ENCODE data around the gene TMEM184A.

Gene TMEM184A

DNA sequence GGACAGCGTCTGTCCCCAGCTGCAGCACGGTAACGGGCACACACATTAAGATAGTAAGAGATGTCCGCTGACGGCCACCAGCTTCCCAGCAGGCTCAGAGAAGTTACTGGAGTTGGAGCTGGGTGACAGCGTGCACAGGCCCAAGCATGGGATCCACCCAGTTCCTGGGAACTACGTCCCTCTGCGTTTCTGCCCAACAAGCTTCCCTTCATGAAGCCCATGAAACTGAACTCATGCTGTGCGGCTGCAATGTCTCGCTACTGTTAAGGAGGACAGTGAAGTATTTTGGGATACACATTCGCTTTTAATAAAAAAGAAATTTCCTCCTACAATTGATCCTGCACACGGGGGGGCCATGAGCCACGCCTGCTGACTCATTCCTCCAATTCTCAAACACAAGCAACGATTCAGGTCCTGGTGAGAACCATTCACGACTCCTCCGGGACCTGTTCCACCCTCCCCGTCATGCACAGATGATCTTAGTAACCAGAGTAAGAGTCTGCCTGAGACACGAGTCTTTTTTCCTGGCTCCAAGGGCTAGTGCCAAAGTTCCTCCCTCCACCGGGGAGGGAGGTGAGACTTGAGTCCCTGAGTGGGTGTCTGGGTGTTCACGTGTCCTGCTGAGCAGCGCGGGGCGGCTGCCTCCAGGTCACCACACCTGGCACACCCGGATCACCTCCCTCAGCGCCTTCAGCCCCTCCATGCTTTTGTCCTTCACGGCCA lies 11.2 kb upstream of the TMEM184A start:
- no peak for DNase-seq

DNA sequence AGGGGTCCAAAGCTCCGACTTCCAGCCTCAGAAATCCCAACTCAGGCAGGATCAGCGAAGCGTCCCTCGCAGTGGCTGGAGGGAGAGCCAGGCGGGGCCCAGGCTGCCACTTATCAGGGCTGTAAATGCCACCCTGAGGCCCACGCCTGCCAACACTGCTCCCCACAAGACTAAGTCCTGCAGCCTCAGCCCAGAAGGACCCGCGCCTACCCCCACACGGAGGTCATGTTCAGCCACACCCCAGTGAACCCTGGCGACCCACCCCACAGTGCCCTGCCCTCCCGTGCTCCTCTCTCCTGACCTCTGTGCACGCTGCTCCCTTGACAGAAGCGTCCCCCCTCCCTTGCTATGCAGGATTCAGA lies 10.7 kb upstream of the TMEM184A start:
- DNase-seq = no peak

DNA sequence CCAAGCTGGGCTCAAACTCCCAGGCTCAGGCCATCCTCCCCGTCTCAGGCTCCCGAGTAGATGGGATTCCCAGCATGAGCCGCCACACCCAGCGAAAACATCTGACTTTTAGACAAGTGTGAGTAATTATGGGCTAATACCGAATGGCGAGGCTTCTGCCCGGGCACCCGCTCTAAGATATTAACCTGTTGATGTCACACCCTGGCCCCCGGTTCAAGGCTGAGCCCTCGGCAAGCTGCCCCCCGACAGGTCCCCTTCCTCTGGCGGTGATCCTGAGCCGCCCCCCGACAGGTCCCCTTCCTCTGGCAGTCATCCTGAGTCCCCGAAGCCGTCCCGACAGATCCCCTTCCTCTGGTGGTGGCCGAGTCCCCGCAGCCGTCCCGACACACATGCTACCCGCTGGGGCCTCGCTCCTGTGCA lies 8.6 kb upstream of the TMEM184A start:
- DNase-seq = no peak

DNA sequence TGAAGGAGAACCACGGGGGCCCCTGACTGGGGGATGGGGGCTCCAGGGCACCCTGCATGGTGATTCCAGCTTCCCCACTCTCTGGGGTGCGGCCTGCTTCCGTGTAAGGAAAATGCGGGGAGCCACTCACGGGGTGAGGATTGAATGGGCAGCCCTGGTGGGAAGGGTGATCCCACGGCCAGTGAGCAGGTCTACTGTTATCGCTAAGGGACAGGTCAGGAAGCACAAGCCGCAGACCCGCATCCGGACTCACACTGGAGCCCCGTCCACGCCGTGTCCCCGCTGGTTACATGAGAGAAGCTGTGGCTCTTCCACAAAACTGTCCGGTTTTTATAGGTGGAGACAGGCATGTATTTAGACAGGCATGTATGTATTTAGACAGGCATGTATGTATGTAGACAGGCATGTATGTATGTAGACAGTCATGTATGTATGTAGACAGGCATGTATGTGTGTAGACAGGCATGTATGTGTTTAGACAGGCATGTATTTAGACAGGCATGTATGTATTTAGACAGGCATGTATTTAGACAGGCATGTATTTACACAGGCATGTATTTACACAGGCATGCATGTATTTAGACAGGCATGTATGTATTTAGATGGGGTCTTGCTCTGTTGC lies 8.1 kb upstream of the TMEM184A start:
- no peak for DNase-seq

DNA sequence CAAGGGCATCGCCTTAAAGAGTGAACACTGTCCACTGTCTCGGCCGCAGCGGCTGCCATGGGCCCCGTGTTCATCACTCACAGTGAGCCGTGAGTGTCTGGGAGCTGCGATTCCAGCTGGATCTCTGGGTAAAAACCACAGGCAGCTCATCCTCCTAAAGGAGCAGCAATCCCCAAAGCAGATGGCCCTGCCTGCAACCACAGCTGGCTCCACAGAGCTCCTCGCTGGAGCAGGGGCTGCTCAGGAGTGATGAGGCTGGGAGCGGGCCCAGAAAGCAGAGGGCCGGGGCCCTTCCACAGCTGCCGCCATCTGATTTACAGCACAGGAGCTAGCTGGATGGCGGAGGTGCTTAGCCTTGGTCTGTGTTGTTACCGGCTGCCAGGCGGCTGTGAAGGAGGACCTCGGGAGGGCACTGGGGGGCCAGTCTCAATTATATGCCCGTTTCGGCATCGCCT lies 6.6 kb upstream of the TMEM184A start:
- no peak for DNase-seq

DNA sequence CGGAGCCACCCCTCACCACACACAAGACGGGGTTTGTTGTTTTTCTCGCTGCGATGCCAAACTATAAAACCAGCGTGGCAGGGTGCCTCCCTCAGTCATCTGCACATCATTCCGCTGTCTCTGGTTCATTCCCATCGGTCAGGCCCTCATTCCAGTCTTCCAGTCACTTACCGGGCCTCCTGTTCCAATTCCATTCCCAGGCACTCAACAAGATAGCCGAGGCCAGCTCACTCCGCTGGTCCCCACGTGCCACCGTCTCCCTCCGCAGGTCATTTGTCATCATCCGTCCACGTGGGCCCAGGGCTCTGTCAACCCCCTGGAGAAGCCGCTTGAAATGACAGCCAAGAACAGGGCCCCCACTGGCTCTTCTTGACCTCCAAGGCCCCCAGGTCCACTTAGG lies 6.1 kb upstream of the TMEM184A start:
- DNase-seq = no peak

DNA sequence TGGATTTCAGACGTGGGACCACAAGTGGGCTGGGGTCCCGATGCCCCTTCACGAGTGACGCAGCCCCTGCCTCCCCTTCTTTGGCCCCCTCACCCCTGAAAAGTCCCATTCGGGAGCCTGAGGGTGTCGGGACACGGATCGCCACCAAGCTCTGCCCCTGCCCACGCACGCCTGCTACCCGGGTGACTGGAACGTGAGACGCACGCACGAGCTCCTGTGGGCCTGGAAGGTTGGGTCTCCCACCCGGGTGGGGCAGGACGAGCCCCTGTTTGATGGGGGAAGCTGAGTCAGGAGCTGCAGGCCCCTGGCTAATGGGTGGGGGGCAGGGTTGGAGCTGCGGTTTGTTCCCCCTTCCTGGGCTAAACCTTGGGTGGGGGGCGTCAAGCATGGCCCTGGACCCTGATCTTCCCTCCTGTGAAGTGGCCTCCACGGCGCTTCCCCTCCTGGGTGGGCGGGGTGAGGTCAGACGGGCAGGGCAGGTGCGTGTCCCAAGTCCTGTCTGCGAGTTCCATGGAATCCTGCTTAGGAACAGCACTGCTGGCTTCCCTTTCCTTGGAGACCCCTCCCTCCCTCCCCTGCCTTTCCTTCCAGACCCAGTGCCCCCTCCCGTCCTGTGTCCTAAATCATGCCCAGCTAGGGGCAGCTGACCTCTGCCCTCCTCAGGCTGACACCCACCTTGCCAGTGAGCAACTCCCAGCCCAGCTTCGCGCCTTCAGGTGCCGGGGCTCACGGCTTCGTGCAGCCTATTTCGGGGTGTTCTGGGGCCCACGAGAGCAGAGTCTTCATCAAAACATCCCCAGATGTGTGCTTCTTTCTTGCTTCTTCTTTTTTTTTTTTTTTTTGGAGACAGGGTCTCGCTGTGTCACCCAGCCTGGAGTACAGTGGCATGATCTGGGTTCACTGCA lies 5.3 kb upstream of the TMEM184A start:
- no peak for DNase-seq

DNA sequence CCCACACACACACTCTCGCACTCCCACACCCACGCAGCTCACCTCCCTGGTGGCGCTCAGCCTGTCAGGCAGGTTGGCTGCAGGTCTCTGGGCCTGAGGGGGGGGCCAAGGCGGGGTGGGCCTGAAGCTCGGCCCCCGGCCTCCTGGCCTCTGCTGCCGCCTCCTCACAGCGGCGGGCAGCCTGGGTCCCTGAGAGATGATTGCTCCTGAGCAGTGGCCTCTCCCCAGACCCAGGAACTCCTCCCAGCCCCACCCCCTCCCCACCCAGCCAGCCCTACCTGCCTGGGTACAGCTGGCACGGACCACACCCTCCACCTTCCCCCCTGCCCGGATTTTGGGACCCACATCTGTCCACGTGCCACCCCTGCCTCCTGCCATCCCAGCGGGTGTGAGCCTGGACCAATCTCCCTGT lies 4.6 kb upstream of the TMEM184A start:
- no peak for DNase-seq

DNA sequence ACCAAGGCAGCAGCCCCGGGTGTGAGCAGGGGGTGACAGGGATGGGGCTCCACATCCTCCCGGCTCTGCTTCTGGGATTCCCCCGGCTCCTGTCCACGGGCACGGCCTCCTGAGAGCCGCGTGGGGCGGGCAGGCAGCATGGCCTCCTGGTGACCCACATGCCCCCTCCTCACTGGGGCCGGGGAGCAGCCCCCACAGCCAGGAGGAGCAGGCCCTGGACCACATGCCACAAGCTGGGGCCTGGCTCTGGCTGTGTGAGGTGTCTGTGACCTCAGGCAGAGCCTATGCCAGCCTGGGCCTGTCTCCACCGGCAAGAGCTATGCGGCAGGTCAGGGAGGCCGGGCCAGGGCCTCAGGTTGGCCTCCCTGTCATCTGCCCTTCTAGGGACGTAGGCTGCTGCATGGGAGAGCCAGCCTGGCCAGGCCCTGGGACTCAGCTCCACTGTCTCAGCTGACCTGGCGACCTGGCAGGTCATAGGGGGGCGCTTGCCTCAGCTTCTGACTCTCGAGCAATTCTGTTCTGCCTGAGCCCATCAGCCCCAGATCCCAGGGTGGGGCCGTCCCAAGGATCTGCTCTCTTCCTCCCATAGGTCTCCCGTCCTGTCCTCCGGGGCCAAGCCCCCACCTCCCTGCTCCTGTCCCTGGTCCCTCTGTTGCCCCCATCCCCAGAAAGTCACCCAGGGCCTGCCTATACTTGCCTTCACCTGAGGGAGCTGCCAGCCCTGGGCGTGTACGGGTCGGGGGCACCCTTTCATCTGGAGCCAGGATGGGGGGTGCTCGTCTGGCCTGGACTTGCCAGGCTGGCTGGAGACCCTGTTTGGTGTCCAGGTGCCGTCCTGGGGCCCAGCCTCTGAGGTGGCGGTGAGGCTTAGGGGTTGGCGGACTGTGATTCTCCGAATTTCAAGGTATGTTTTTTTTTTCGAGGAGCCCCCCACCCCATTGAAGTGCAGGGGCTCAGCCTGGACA lies 3.9 kb upstream of the TMEM184A start:
- no peak for DNase-seq

DNA sequence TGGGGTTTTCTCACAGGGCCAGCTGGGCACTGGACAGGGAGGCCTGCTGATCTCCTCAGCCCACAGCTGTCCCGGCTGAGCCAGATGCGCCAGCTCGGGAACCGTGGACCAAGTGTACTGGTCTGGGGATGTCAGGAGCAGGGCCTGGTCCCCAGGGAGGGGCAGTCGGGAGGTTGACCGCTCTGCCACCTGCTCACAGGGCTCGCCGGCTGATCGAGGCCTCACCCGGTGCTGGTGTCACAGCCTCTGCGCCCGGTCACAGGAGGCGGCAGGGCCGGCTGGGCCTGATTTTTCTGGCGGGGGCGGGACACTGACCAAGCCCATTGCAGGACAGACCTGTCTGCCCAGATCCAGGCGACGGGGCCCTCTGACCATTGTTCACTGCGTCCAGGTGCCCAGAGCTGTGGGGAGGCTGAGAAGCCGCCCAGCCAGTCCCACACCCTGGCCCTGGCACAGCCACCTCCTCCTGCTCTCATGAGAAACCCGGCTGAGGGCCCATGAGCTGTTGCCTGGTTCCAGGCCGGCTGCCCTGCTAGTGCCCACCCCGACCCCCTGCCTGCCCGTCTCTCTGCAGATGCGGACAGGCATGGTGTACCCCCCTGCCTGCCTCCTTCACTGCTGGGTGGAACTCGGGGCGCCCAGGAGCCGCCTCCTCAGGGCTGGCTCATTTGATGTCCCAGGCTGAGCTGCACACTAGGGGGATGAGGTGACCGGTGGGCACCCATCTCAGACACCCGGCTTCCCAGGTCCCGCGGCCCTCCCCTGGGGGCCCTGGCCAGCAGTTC lies 3.0 kb upstream of the TMEM184A start:
- no peak for DNase-seq

DNA sequence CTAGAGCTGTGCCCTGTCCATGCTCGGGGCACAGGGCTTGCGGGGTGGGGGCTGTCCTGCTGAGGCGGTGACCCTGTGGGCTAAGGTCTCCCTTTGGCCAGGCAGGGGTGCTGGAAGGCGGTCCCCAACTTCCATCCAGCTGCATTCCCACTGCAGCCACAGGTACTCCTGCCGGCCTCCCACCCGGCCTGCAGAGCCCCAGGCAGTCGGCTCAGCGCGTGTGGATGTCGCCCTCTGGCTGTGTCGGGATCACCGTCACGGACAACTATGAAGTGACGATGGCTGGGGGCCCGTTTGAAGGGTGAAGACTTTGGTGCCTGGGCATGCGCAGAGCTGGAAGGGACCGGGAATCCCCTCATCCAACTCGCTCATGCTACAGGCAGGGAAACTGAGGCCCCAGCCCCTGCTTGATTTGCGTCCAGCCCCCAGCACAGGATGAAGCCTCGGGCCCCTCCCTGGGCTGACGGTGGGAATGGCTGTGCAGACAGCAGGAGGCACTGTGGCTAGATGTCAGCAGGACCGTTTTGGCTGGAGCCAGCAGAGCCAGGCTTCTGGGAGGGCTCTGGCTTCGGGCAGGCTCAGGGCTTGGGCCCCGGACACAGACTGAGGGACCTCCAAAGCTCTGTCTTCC lies 2.3 kb upstream of the TMEM184A start:
- no peak for DNase-seq

DNA sequence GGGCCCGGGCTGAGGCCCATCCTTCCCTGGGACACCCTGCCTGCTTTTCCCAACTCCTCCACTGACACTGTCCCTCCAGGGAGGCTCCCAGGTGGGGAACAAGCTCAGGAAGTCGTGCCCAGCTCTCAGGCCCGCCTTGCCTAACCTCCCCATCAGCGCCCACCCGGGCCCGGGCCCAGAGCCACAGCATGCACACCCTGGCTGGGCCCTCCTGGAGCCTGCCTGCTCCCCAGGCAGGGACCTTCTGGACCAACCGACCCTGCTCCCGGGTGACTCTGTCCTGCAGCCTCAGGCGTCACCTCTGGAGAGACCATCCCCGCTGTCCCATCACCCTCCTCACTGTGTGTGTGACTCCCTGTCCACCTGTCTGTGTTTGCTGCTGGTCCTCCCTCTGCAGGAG lies 1.8 kb upstream of the TMEM184A start:
- DNase-seq = no peak

DNA sequence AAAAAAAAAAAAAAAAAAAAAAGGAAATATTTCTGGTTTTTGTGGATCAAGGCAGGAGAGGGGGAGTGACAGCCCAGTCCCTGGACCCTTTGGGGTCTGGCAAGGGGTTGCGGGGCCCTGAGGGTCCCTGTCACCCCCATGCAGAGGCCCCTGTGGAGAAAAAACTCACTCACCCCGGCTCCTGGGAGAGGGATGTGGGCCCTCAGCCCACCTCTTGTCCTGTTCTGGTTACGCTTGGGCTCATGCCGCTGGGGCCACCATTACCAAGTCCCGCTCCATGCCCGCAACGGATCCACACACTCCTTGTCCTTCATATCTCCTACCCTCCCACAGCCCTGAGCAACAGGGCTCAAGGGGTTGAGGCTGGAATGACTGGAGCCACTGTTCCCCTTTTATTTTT lies 1.0 kb upstream of the TMEM184A start:
- no peak for DNase-seq

DNA sequence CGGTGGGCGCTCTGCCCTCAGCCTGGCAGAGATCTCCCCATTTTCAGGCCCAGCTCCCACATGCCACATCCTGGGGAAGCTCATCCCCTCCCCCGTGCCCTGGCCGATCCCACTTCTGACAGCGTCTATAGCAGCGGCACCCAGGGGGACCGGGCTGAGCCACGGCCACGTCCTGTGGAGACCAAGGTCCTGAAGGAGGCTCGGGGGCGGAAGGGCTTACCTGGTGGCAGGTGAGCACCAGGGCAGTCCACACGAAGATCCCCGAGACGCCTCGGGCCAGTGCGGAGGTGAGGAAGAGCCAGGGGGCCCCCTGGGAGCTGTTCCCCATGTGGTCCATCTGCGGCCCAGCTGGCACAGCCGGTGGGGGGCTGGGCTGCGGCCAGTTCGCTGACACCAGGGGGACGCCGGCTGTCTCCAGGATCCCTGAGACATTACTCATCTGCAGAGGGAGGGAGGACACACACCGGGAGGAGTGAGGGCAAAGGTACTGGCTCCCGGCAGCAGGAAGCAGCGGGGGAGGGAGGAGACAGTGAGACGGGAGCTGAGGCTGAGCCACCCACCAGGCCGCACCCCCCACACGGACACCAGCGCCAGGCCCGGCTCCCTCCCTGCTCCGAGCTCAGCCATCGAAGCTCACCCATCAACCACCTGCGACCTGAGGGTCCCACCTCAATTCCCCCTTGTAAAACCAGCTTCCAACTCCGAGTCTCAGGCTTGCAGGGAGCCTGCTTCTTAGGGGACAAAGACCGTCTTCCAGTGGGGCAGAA lies 776 bp downstream of the TMEM184A start:
- DNase-seq = no peak

DNA sequence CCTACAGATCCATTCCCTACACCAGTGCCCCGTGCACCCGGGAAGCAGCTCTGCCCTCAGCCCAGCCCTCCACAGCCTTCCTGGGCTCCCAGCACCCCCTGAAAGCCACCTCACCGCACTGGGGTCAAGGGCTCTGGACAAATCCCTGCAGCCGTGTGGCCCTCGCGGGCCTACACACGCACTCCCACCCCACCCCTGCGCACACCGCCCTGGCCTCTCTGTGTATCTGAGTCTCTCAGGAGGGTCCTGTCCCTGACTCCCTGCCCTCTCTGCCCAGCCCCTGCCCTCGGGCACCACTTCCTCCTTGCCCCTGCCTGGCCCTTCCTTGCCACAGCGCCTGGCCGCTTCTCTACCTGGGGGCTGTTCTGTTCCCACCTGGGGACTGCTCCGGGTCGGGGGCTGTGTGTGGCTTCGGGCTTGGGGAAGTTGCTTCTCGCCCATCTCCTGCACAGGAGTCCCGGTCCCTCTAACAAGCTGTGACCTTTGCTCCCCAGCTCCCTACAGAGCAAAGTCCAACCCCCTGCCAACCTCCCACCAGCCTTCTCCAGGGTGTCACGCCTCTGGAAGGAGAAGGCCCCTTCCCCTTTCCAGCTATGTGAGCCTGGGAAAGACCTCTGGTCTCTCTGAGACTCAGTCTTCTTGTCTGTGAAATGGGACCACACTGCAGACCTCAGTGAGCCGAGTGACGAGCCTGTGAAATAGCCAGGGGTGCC lies 1.5 kb downstream of the TMEM184A start:
- no peak for DNase-seq

DNA sequence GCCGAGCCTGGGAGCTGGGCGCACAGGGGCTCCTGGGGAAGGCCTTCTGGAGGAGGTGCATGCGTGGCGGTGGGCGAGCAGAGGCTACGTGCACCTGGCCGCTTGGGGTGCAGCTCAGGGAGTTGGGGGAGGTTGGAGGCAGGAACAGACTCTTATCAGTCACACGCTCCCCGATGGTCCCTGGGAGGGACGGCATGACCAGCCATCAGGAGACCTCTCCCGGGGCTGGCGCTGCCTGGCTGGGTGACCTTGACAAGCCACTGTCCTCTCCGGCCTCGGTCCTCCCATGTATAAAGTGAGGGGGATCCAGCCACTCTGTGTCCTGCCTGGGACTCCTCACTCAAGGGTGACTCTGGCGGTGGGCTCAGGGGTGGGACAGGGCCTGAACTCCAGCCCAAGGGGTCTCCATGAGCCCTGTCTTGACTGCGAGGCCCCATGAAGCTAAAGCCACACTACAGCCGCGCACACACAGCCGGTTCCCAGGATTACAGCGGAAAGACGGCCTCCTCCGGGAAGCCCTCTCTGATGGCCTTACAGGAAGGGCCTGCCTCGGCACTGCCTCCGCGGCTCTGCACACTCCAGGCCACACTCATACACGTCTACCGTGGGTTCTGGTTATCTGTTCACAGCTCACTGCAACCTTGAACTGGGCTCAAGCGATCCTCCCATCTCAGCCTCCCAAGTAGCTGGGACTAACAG lies 2.3 kb downstream of the TMEM184A start:
- no peak for DNase-seq

DNA sequence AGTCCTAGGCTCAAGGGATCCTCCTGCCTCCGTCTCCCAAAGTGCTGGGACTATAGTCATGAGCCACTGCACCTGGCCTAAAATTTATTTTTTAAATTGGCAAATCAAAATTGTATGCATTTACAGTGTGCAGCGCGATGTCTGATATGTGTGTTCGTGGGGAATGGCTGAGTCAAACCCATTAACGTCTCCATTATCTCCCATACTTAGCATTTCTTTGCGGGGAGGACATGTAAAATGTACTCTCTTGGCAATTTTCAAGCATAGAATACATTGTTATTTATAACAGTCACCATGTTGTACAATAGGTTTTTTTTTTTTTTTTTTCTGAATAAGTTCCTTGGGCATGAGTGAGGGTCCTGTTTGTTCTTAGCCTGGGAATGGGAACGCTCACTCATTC lies 3.8 kb downstream of the TMEM184A start:
- DNase-seq = no peak

DNA sequence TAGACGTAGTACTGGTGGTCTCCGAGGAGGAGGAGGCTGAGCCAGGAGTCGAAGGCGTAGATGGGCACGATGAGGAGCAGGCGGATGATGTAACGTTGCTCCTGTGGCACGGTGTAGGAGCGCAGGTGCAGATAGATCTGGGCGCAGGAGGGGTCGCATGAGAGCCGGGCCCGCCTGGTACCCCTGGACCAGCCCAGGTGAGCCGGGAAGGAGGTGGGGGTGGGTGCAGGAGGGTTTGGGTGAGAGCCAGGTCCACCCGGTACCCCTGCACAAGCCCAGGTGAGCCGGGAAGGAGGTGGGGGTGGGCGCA lies 5.2 kb downstream of the TMEM184A start:
- no peak for DNase-seq

Measured in activated CD8-positive, alpha-beta memory T cell treated with anti-CD3 and anti-CD28 coated beads for 24 hours (primary cell).